ENCODE measurements around the gene VPS18. TPM values are rescaled to one million over a fixed set of nuclear protein-coding genes. Genes with fewer than 3 reads are reported as not detected.

Gene VPS18
- total and polyA plus RNA-seq, 8 donors: 9.2 to 29.0 (median 13.6) TPM

GRCh38 chr15:40929660-40930429 lies 35.6 kb downstream of the VPS18 start:
- DNase-seq (peak in 3 of 4 donors; percentile 62 to 90 (median 64)), ATAC-seq (peak; percentile 39)
- peaks cover 0 to 1% of the 10 kb centered on the region in 2 donors for H3K36me3 ChIP-seq
- intact Hi-C loops (cut with DNase I): no loop called here
- peak overlapping the region; percentile 48 to 55 for H3K4me3 ChIP-seq
- H3K27me3 ChIP-seq: peaks cover 46 to 80% of the 10 kb centered on the region in 2 donors
- TF ChIP-seq, protein P1, sequence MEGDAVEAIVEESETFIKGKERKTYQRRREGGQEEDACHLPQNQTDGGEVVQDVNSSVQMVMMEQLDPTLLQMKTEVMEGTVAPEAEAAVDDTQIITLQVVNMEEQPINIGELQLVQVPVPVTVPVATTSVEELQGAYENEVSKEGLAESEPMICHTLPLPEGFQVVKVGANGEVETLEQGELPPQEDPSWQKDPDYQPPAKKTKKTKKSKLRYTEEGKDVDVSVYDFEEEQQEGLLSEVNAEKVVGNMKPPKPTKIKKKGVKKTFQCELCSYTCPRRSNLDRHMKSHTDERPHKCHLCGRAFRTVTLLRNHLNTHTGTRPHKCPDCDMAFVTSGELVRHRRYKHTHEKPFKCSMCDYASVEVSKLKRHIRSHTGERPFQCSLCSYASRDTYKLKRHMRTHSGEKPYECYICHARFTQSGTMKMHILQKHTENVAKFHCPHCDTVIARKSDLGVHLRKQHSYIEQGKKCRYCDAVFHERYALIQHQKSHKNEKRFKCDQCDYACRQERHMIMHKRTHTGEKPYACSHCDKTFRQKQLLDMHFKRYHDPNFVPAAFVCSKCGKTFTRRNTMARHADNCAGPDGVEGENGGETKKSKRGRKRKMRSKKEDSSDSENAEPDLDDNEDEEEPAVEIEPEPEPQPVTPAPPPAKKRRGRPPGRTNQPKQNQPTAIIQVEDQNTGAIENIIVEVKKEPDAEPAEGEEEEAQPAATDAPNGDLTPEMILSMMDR (IDR thresholded peaks at IDR 0.05): no peak
- H3K9me3 ChIP-seq: no peaks in the 10 kb centered on the region
- peaks cover 36 to 91% of the 10 kb centered on the region in 2 donors for H3K4me1 ChIP-seq
- H3K27ac ChIP-seq: peak overlapping the region; percentile 70 to 73

GRCh38 chr15:40930430-40931299 lies 36.4 kb downstream of the VPS18 start:
- no peaks in the 10 kb centered on the region for H3K9me3 ChIP-seq
- H3K27me3 ChIP-seq: peaks cover 42 to 72% of the 10 kb centered on the region in 2 donors
- intact Hi-C loops (cut with DNase I): no loop called here
- ATAC-seq (peak; percentile 24), DNase-seq (peak in 3 of 4 donors; percentile 58 to 82 (median 77))
- H3K27ac ChIP-seq: peak overlapping the region; percentile 70 to 73
- H3K36me3 ChIP-seq: peaks cover 0 to 4% of the 10 kb centered on the region in 2 donors
- peak overlapping the region; percentile 48 to 55 for H3K4me3 ChIP-seq
- H3K4me1 ChIP-seq: peaks cover 36 to 97% of the 10 kb centered on the region in 2 donors
- TF ChIP-seq, protein P1 (IDR thresholded peaks at IDR 0.05): peak; percentile 21 to 23

- Histone ChIP-seq H3K4me3 (peak overlapping the region; percentile 48 to 55), H3K4me1 (peaks cover 27 to 95% of the 10 kb centered on the region in 2 donors)
These were observed 37.3 kb downstream of the VPS18 start for GRCh38 chr15:40931300-40932142.

GRCh38 chr15:40932156-40932555 lies 37.9 kb downstream of the VPS18 start:
- Histone ChIP-seq H3K9me3 (no peaks in the 10 kb centered on the region), H3K27me3 (peaks cover 27 to 57% of the 10 kb centered on the region in 2 donors), H3K4me1 (peaks cover 25 to 95% of the 10 kb centered on the region in 2 donors), H3K36me3 (peaks cover 0 to 8% of the 10 kb centered on the region in 2 donors), H3K27ac (peak overlapping the region; percentile 41 to 45), H3K4me3 (peak overlapping the region in 1 of 2 donors; percentile 48)
- TF ChIP-seq, protein P1 (IDR thresholded peaks at IDR 0.05): no peak
- DNase-seq: no peak
- intact Hi-C loops (cut with DNase I): no loop called here
- peak; percentile 4 for ATAC-seq

More at GRCh38 chr15:40931300-40932142, 37.3 kb downstream of the VPS18 start:
- TF ChIP-seq, protein P1 (IDR thresholded peaks at IDR 0.05): no peak
- no peaks in the 10 kb centered on the region for H3K9me3 ChIP-seq
- peaks cover 33 to 63% of the 10 kb centered on the region in 2 donors for H3K27me3 ChIP-seq
- intact Hi-C loops (cut with DNase I): no loop called here
- DNase-seq: no peak
- H3K27ac ChIP-seq: peak overlapping the region; percentile 41 to 45
- peaks cover 0 to 6% of the 10 kb centered on the region in 2 donors for H3K36me3 ChIP-seq
- no peak for ATAC-seq
